Measurements from ENCODE around the gene IL1RN. TPM values are rescaled to one million over a fixed set of nuclear protein-coding genes. Genes with fewer than 3 reads are reported as not detected.
A peak's percentile ranks its signal among the peaks of the same experiment; 100 is the strongest.

Gene IL1RN
- total and polyA plus RNA-seq, 2 of the 13 experiments (the other 11 are each of a cell fraction or from before 2014, with no cell fraction given) = 21.2 to 101 TPM

GRCh38 chr2:113127646-113128570 is 510 bp downstream of the IL1RN start (continued):
- TF ChIP-seq KIAA2018 (CRISPR knock-in tag; IDR thresholded peaks at IDR 0.05; ENCODE audit: borderline replicate concordance) (no peak), ZNF205 (CRISPR knock-in tag; IDR thresholded peaks at IDR 0.05) (peak; percentile 25; the same call in 1 of the 2 replicates), PCBP1 (IDR thresholded peaks at IDR 0.05; ENCODE audit: borderline replicate concordance, low read depth, low read length) (no peak), SP2 (CRISPR knock-in tag; IDR thresholded peaks at IDR 0.05) (no peak), ZNF230 (CRISPR knock-in tag; IDR thresholded peaks at IDR 0.05) (peak; percentile 74; the same call in 1 of the 2 replicates), PBX2 (CRISPR knock-in tag; IDR thresholded peaks at IDR 0.05) (no peak), FLYWCH1 (CRISPR knock-in tag; IDR thresholded peaks at IDR 0.05) (no peak), ZNF777 (CRISPR knock-in tag; IDR thresholded peaks at IDR 0.05) (no peak), TMF1 (CRISPR knock-in tag; IDR thresholded peaks at IDR 0.05; ENCODE audit: low read depth) (no peak), ZNF747 (CRISPR knock-in tag; IDR thresholded peaks at IDR 0.05; ENCODE audit: borderline replicate concordance) (no peak), PHB2 (IDR thresholded peaks at IDR 0.05; ENCODE audit: partially characterized antibody) (no peak), SMYD3 (CRISPR knock-in tag; IDR thresholded peaks at IDR 0.05) (no peak), MAFG (CRISPR knock-in tag; IDR thresholded peaks at IDR 0.05) (no peak), SUZ12 (IDR thresholded peaks at IDR 0.05; ENCODE audit: low read depth, low read length) (no peak), NFYB (CRISPR knock-in tag; IDR thresholded peaks at IDR 0.05) (no peak), FOXJ3 (CRISPR knock-in tag; IDR thresholded peaks at IDR 0.05; ENCODE audit: borderline replicate concordance) (no peak)
- TF ChIP-seq, protein P1, sequence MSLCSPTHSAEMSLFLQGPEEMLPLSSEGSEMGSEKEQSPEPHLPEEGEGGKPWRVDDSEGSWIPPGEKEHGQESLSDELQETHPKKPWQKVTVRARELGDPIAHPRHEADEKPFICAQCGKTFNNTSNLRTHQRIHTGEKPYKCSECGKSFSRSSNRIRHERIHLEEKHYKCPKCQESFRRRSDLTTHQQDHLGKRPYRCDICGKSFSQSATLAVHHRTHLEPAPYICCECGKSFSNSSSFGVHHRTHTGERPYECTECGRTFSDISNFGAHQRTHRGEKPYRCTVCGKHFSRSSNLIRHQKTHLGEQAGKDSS (CRISPR knock-in tag; IDR thresholded peaks at IDR 0.05; ENCODE audit: borderline replicate concordance, low read depth) = 0 out of 2 replicates have a peak, but pooled peaks have one; percentile 43
- TF ChIP-seq, protein P2, sequence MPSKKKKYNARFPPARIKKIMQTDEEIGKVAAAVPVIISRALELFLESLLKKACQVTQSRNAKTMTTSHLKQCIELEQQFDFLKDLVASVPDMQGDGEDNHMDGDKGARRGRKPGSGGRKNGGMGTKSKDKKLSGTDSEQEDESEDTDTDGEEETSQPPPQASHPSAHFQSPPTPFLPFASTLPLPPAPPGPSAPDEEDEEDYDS (CRISPR knock-in tag; IDR thresholded peaks at IDR 0.05) = 0 out of 2 replicates have a peak, but pooled peaks have one; percentile 11
